Adrenal gland (tissue), 12 donors: ENCODE results near the gene BLVRB. TPM values are rescaled to one million over a fixed set of nuclear protein-coding genes. Genes with fewer than 3 reads are reported as not detected.
A peak's percentile ranks its signal among the peaks of the same experiment; 100 is the strongest.

Experiments
- DNase-seq, 7 donors: peaks; one replicate each; pipeline ENCODE4 v3.0.0-alpha.2; 2019 to 2020
- H3K27ac ChIP-seq, 5 donors: fragments of 200-600 bp; sonication (generic) in 4 of 5; 1 replicate in 3 of 5; 2 replicates in 2 of 5; pipeline versions ENCODE4 v1.5.1 to v1.8.0; 2016 to 2020; ENCODE audit warnings: mild to moderate bottlenecking in 1 of 5
- H3K27me3 ChIP-seq: fragments of 200-600 bp; 2 replicates; pipeline ENCODE4 v1.8.0; 2021
- H3K36me3 ChIP-seq, 2 donors: fragments of 200-600 bp; replicated peaks in 1 of 2; 1 replicate in 1 of 2; 2 replicates in 1 of 2; pipeline versions ENCODE4 v1.5.1 to v1.8.0; 2018 to 2022
- H3K4me1 ChIP-seq, 2 donors: fragments of 200-600 bp; replicated peaks in 1 of 2; 1 replicate in 1 of 2; 2 replicates in 1 of 2; pipeline versions ENCODE4 v1.5.1 to v1.8.0; 2018 to 2021
- H3K4me3 ChIP-seq, 4 donors: fragments of 200-600 bp; sonication (generic) in 3 of 4; one replicate each; pipeline ENCODE4 v1.5.1; 2016 to 2018
- H3K9me3 ChIP-seq, 3 donors: fragments of 200-600 bp; sonication (generic) in 1 of 3; replicated peaks in 1 of 3; 1 replicate in 2 of 3; 2 replicates in 1 of 3; pipeline versions ENCODE4 v1.5.1 to v1.8.0; 2016 to 2021
- POLR2A ChIP-seq, 2 donors: fragments of 450-650 bp; IDR thresholded peaks; one replicate each; pipeline ENCODE4 v1.6.1; 2017; ENCODE audit warnings: antibody characterized with exemption in 2 of 2, mild to moderate bottlenecking in 2 of 2, moderate library complexity in 1 of 2
- WGBS, 4 donors: extraction: QIAGEN DNeasy Blood & Tissue Kit in 2 of 4; methylation state at CpG; one replicate each; pipeline versions ENCODE4 v1.1.5 to v1.1.7; 2013 to 2017; 5-methylcytosine and 5-hydroxymethylcytosine counted together
- intact Hi-C, 2 donors: fragments of 100-400 bp; cut with DNase I; formaldehyde crosslinking; loops; one replicate each; pipeline versions ENCODE4 v1.14.1 to v1.15.0; 2022 to 2023
- polyA plus RNA-seq, 3 donors: library from polyadenylated mRNA; stranded (reverse); fragments of 200-250 nt in 2 of 3; fragments of 350-450 nt in 1 of 3; fragmentation: Illumina TruSeq in 1 of 3; extraction: RNeasy Lipid Tissue Mini Kit (QIAGEN cat#74804) in 1 of 3; gene quantifications; one replicate each; pipeline ENCODE4 v1.2.3, GENCODE V29; 2013 to 2014
- total RNA-seq, 9 donors: library from RNA; depleted of rRNA in 4 of 9; stranded (reverse); fragments of >200 nt in 4 of 9; fragments of 120-200 nt in 1 of 9; fragmentation: NEBNext Ultra II Directional in 1 of 9; extraction: Animal tissue kit (Norgen Biotek cat#: 25700) in 1 of 9; gene quantifications; one replicate each; pipeline versions ENCODE4 v1.1.0 to v1.2.4, GENCODE V29; 2013 to 2023
- TF ChIP-seq, protein P1 (sequence below), 6 experiments: fragments of 450-650 bp in 4 of 6; fragments of 200-600 bp in 2 of 6; sonication (generic) in 1 of 6; IDR thresholded peaks; 1 replicate in 5 of 6; 2 replicates in 1 of 6; pipeline versions ENCODE4 v1.5.1 to v1.8.0; 2016 to 2021; ENCODE audit warnings: antibody characterized with exemption in 6 of 6, mild to moderate bottlenecking in 2 of 6, moderate library complexity in 1 of 6
- donor health status: healthy with polysubstance abuse.
- donor health status: Bipolar disorder and iron deficiency.
- donor health status: DM: yes; HTN: yes; CAD: no.
- donor health status: DM: no; HTN: no; CAD: no.
- donor health status: DM: no; HTN: no; CAD: no.
- donor health status: DM: yes; HTN: yes; CAD: no.

Gene BLVRB
- total and polyA plus RNA-seq, 12 donors: 53.8 to 303 (median 123) TPM

DNA sequence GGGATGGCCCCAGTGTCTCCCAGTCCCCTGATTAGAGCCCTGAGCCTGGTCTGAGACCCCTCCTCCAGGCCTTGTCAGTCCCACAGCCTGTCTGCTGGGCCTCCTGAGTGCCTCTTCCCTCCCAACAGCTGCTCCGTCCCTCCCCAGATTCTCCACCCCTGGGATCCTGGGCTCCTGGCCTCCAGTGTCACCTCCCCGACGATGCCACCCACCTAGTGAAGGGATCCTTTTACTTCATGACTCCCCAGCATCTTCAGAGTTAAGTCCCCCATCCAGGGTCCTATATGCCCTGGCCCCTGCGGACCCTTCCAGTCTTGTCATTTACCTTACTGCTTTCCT lies 47.9 kb downstream of the BLVRB start:
- Histone ChIP-seq H3K27me3 (no peaks in the 10 kb centered on the region), H3K4me3 (no peak overlapping the region), H3K9me3 (no peaks in the 10 kb centered on the region), H3K36me3 (peaks cover 0 to 4% of the 10 kb centered on the region in 2 donors), H3K4me1 (peaks cover 6 to 27% of the 10 kb centered on the region in 2 donors), H3K27ac (peak overlapping the region; percentile 9 to 84 (median 41))
- intact Hi-C loops: no loop called here
- WGBS, 4 donors: 71 to 83% (median 77%) methylated on average over 1 to 4 of the region's 4 CpGs
- DNase-seq: no peak
- TF ChIP-seq, protein P1, sequence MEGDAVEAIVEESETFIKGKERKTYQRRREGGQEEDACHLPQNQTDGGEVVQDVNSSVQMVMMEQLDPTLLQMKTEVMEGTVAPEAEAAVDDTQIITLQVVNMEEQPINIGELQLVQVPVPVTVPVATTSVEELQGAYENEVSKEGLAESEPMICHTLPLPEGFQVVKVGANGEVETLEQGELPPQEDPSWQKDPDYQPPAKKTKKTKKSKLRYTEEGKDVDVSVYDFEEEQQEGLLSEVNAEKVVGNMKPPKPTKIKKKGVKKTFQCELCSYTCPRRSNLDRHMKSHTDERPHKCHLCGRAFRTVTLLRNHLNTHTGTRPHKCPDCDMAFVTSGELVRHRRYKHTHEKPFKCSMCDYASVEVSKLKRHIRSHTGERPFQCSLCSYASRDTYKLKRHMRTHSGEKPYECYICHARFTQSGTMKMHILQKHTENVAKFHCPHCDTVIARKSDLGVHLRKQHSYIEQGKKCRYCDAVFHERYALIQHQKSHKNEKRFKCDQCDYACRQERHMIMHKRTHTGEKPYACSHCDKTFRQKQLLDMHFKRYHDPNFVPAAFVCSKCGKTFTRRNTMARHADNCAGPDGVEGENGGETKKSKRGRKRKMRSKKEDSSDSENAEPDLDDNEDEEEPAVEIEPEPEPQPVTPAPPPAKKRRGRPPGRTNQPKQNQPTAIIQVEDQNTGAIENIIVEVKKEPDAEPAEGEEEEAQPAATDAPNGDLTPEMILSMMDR (IDR thresholded peaks at IDR 0.05): no peak
- no peak for TF ChIP-seq POLR2A (IDR thresholded peaks at IDR 0.05)

DNA sequence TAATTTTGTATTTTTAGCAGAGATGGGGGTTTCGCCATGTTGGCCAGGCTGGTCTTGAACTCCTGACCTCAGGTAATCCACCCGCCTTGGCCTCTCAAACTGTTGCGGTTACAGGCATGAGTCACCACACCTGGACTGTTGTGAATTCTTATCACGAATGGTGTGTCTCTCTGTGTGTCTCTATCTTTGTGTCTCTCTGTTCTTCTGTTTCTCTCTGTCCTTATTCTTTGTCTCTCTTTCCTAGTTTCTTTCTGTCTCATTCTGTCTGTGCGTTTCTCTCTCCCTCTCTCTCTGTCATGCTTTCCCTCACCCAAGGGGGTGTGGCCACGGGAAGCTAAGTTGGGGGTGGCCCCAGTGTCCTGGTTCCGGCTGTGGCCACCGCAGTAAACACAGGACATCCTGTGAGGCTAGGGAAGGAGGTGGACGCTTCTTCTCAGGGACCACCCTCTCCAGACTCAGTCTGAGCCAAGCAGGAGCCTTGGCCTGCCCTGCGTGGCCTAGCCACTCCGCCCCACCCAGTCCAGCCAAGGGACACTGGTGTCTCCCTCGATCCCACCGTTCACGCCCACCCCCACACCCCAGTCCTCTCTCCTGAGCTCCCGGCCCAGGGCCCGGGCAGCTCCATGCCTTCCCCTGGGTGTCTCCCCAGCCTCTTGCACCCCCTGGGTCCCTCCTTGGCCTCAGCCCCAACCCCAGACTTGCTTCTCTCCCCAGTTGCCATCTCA lies 48.5 kb downstream of the BLVRB start:
- Histone ChIP-seq H3K4me1 (peaks cover 6 to 27% of the 10 kb centered on the region in 2 donors), H3K27me3 (no peaks in the 10 kb centered on the region), H3K36me3 (no peaks in the 10 kb centered on the region), H3K27ac (peak overlapping the region; percentile 9 to 84 (median 41)), H3K9me3 (no peaks in the 10 kb centered on the region), H3K4me3 (no peak overlapping the region)
- intact Hi-C loops: no loop called here
- TF ChIP-seq POLR2A (IDR thresholded peaks at IDR 0.05): no peak
- TF ChIP-seq, protein P1 (IDR thresholded peaks at IDR 0.05): no peak
- 41 to 54% (median 43%) methylated on average over 9 to 16 of the region's 16 CpGs for WGBS, 4 donors
- peak in 4 of 7 donors; percentile 57 to 60 (median 58) for DNase-seq

DNA sequence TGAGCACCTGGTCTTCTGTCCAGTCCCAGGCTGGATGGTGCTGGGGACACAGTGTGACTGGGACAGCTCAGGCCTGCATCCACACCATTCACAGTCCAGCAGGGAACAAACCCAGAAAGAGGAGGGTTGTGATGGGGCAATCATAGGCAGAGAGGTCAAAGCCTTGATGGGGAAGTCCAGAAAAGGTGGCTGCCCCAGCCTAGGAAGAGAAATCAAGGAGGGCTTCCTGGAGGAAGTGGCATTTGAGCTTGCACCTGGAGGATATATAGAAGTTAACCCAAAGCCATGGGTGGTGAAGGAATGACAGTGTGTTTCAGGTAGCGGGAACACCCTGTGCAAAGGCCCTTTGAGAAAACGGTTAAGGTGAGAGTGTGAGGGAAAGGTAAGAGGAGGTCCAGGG lies 49.8 kb downstream of the BLVRB start:
- Histone ChIP-seq H3K9me3 (no peaks in the 10 kb centered on the region), H3K4me3 (no peak overlapping the region), H3K27ac (peak overlapping the region in 1 of 5 donors; percentile 17), H3K27me3 (no peaks in the 10 kb centered on the region), H3K4me1 (peaks cover 12 to 31% of the 10 kb centered on the region in 2 donors), H3K36me3 (no peaks in the 10 kb centered on the region)
- intact Hi-C loops: no loop called here
- 92 to 100% (median 95%) methylated on average over 2 of the region's 2 CpGs for WGBS, 4 donors
- no peak for DNase-seq
- TF ChIP-seq, protein P1 (IDR thresholded peaks at IDR 0.05): no peak
- no peak for TF ChIP-seq POLR2A (IDR thresholded peaks at IDR 0.05)

DNA sequence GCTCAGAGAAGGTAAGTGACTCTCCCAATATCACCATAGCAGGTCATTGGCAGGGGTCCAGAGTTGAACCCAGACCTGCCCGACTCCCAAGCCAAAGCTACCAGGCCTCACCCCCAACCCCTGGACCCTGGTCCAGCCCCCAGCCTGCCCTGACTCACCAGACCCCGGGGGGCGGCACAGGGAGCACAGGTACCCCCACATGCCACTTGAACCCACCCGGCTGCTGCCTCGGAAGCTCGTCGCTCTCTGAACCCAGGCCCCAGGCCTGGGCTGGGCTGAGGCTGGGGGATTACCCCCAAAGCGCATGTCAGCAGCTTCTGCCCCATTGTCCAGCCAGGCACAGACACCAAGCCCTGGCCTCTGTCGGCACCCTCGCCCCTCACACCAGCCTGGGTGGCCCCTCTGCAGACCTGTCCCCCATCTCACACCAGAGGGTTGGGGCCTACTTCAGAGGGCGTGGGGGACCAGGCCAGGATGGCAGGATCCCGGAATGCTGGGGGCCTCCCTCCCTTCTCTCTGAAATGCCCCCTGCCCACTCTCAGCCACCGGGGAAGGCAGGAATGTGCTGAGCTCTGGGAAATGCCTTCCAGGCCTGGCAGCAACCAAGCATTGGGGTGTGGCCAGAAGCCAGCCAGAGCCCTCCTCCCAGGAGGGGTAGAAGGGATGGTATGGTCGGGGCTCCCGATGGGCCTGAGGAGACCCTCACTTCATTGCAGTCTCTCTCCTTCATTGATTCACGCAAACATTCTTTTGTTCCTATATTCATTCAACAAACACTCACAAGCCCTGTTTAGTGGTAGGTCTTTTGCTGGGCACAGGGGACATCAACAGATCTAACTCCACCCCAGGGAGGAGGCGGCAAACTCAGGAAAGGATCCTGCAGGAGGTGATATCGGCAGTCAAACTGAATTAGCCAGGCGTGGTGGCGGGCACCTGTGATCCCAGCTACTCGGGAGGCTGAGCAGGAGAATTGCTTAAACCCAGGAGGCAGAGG lies 50.7 kb downstream of the BLVRB start:
- Histone ChIP-seq H3K4me3 (no peak overlapping the region), H3K4me1 (peaks cover 12 to 29% of the 10 kb centered on the region in 2 donors), H3K36me3 (no peaks in the 10 kb centered on the region), H3K9me3 (no peaks in the 10 kb centered on the region), H3K27me3 (no peaks in the 10 kb centered on the region), H3K27ac (no peak overlapping the region)
- no peak for DNase-seq
- intact Hi-C loops: no loop called here
- TF ChIP-seq POLR2A (IDR thresholded peaks at IDR 0.05): no peak
- TF ChIP-seq, protein P1 (IDR thresholded peaks at IDR 0.05): no peak
- 80 to 90% (median 86%) methylated on average over 15 to 21 of the region's 21 CpGs for WGBS, 4 donors
